Natural killer cell (primary cell): ENCODE results near the gene DPYD. TPM values are rescaled to one million over a fixed set of nuclear protein-coding genes. Genes with fewer than 3 reads are reported as not detected.

Experiments
- ATAC-seq, 3 donors: fragments of 150-1000 bp in 2 of 3; fragments of 200-7000 bp in 1 of 3; cut with Tn5 transposase; 1 replicate in 1 of 3; 2 replicates in 2 of 3; pipeline ENCODE4 v1.10.0; 2021; ENCODE audit warnings: mild to moderate bottlenecking in 2 of 3, moderate library complexity in 2 of 3
- DNase-seq, 2 donors: peaks; one replicate each; pipeline versions ENCODE4 v3.0.0 to v3.0.0-alpha.2; 2013 to 2021; ENCODE audit warnings: mixed read lengths in 1 of 2
- H3K27ac ChIP-seq: one replicate; pipeline ENCODE4 v1.5.1; 2013; ENCODE audit warnings: mild to moderate bottlenecking, low read length
- H3K27me3 ChIP-seq: one replicate; pipeline ENCODE4 v1.6.1; 2013; ENCODE audit warnings: low read length; ENCODE audit not compliant: control insufficient read depth, insufficient read depth
- H3K36me3 ChIP-seq: one replicate; pipeline ENCODE4 v1.6.1; 2013; ENCODE audit warnings: low read length; ENCODE audit not compliant: control insufficient read depth, insufficient read depth
- H3K4me1 ChIP-seq: one replicate; pipeline ENCODE4 v1.6.1; 2013; ENCODE audit warnings: low read length; ENCODE audit not compliant: control insufficient read depth, insufficient read depth
- H3K4me3 ChIP-seq: one replicate; pipeline ENCODE4 v1.5.1; 2013; ENCODE audit warnings: low read length
- H3K9me3 ChIP-seq: one replicate; pipeline ENCODE4 v1.6.1; 2013; ENCODE audit warnings: low read length; ENCODE audit not compliant: control insufficient read depth, insufficient read depth
- H3K27ac Mint-ChIP-seq, 2 donors: one replicate each; pipeline ENCODE4 v1.8.0; 2022; ENCODE audit warnings: mild to moderate bottlenecking in 2 of 2, mixed read lengths in 2 of 2, moderate library complexity in 1 of 2
- H3K27me3 Mint-ChIP-seq, 2 donors: one replicate each; pipeline ENCODE4 v1.8.0; 2022; ENCODE audit warnings: low read depth in 2 of 2, mixed read lengths in 2 of 2
- H3K36me3 Mint-ChIP-seq: one replicate; pipeline ENCODE4 v1.8.0; 2022; ENCODE audit warnings: mixed read lengths
- H3K4me1 Mint-ChIP-seq, 2 donors: one replicate each; pipeline ENCODE4 v1.8.0; 2022; ENCODE audit warnings: mixed read lengths in 2 of 2
- H3K4me3 Mint-ChIP-seq: one replicate; pipeline ENCODE4 v1.8.0; 2022; ENCODE audit warnings: mild to moderate bottlenecking, moderate library complexity, mixed read lengths
- H3K9me3 Mint-ChIP-seq, 2 donors: one replicate each; pipeline ENCODE4 v1.8.0; 2022; ENCODE audit warnings: mixed read lengths in 2 of 2
- WGBS: methylation state at CpG from one replicate; pipeline ENCODE4 v1.1.7; 2013; ENCODE audit warnings: missing lambda C conversion rate; ENCODE audit not compliant: insufficient coverage; 5-methylcytosine and 5-hydroxymethylcytosine counted together
- intact Hi-C: fragments of 100-400 bp; cut with micrococcal nuclease; formaldehyde crosslinking; loops from one replicate; pipeline ENCODE4 v1.14.2; 2022
- total RNA-seq, 4 donors: library from RNA; stranded (reverse); fragments of 120-200 nt in 1 of 4; gene quantifications; one replicate each; pipeline versions ENCODE4 v1.2.3 to v1.2.4, GENCODE V29; 2013 to 2022
- TF ChIP-seq, protein P1 (sequence below): fragments of 200-600 bp; IDR thresholded peaks from one replicate; pipeline ENCODE4 v1.8.0; 2022; ENCODE audit warnings: antibody characterized with exemption

The DPYD gene
- total RNA-seq, 3 donors from 2014 or later (not counting 1 experiment from before 2014, with no cell fraction given) = 56.6 to 66.7 (median 56.9) TPM

DNA sequence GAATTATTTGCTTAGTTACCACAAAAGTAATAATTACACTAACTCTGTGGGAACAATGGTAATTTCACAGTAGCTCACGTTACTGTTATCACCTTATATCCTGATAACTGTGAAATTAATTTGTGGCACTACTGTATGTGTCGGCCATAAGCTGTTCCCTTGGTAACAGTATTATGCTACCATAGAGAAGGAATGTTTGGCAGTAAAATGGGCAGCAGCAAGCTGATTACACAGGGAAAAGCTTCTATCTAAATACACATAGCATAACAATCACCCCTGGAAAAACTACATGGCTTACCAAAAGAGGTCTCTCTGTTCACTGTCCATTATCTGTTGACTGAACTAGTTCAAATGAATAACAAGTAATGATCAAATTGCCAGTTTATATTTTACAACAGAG lies 124.1 kb downstream of the DPYD start:
- DNase-seq = no peak
- Histone ChIP-seq H3K9me3 (no peaks in the 10 kb centered on the region), H3K4me3 (no peak overlapping the region), H3K27me3 (no peaks in the 10 kb centered on the region), H3K27ac (no peak overlapping the region), H3K4me1 (no peaks in the 10 kb centered on the region), H3K36me3 (no peaks in the 10 kb centered on the region)
- Mint-ChIP-seq H3K4me1 (peaks cover 14 to 26% of the 10 kb centered on the region in 2 donors), H3K27me3 (no peaks in the 10 kb centered on the region), H3K27ac (peak overlapping the region in 1 of 2 donors; percentile 36), H3K4me3 (no peak overlapping the region), H3K36me3 (no peaks in the 10 kb centered on the region), H3K9me3 (no peaks in the 10 kb centered on the region)
- intact Hi-C loops = no loop called here
- WGBS = 100% methylated on average over 1 of the region's 2 CpGs
- TF ChIP-seq, protein P1, sequence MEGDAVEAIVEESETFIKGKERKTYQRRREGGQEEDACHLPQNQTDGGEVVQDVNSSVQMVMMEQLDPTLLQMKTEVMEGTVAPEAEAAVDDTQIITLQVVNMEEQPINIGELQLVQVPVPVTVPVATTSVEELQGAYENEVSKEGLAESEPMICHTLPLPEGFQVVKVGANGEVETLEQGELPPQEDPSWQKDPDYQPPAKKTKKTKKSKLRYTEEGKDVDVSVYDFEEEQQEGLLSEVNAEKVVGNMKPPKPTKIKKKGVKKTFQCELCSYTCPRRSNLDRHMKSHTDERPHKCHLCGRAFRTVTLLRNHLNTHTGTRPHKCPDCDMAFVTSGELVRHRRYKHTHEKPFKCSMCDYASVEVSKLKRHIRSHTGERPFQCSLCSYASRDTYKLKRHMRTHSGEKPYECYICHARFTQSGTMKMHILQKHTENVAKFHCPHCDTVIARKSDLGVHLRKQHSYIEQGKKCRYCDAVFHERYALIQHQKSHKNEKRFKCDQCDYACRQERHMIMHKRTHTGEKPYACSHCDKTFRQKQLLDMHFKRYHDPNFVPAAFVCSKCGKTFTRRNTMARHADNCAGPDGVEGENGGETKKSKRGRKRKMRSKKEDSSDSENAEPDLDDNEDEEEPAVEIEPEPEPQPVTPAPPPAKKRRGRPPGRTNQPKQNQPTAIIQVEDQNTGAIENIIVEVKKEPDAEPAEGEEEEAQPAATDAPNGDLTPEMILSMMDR = no peak
- no peak for ATAC-seq

DNA sequence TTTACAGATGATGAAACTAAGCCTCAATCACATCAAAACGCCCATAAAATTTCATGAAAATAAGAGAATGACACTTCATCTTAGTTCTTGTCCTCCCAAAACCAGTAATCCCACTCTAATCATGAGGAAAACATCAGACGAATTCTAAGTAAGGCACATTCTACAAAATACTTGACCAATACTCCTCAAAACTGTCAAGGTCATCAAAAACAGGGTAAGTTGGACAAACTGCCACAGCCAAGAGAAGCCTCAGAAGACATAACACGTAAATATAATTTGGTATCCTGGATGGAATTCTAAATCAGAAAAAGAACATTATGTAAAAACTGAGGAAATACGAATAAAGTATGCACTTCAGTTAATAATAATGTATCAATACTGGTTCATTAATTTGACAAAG lies 128.2 kb downstream of the DPYD start:
- H3K36me3 Mint-ChIP-seq = no peaks in the 10 kb centered on the region
- intact Hi-C loops = no loop called here
- H3K27ac Mint-ChIP-seq = no peak overlapping the region
- H3K4me1 Mint-ChIP-seq = peaks cover 45 to 60% of the 10 kb centered on the region in 2 donors
- no peak overlapping the region for H3K4me3 Mint-ChIP-seq
- no peaks in the 10 kb centered on the region for H3K36me3 ChIP-seq
- TF ChIP-seq, protein P1 = no peak
- no peak for DNase-seq
- no peak overlapping the region for H3K27ac ChIP-seq
- no peak for ATAC-seq
- no peaks in the 10 kb centered on the region for H3K27me3 Mint-ChIP-seq
- H3K4me1 ChIP-seq = no peaks in the 10 kb centered on the region
- H3K9me3 ChIP-seq = no peaks in the 10 kb centered on the region
- H3K27me3 ChIP-seq = no peaks in the 10 kb centered on the region
- H3K9me3 Mint-ChIP-seq = no peaks in the 10 kb centered on the region
- H3K4me3 ChIP-seq = no peak overlapping the region
- 95% methylated on average over 3 of the region's 4 CpGs for WGBS

DNA sequence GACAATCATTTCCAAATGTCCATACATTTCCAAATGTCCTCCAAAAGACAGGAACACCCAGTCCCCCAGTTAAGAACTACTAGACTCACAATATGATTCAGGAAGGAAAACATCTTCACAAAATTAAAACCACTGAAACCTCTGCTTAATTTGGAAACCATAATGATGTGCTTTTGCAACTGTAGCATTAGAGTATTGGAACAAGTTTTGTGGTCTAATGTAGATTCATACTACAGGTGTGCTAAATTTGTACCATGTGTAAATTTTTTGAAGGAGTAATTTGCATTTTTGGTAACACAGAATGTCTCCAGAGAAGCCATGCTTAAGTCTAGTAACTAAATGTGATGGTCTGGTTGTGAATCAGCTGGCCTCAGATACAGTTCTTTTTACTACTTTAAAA lies 129.6 kb downstream of the DPYD start:
- Histone ChIP-seq H3K36me3 (no peaks in the 10 kb centered on the region), H3K4me1 (no peaks in the 10 kb centered on the region), H3K27me3 (no peaks in the 10 kb centered on the region), H3K4me3 (no peak overlapping the region), H3K9me3 (no peaks in the 10 kb centered on the region), H3K27ac (no peak overlapping the region)
- H3K9me3 Mint-ChIP-seq = no peaks in the 10 kb centered on the region
- H3K4me1 Mint-ChIP-seq = peaks cover 37 to 57% of the 10 kb centered on the region in 2 donors
- ATAC-seq (no peak), DNase-seq (no peak)
- intact Hi-C loops = no loop called here
- H3K27me3 Mint-ChIP-seq = no peaks in the 10 kb centered on the region
- TF ChIP-seq, protein P1 = no peak
- peak overlapping the region; percentile 17 to 49 for H3K27ac Mint-ChIP-seq
- no peaks in the 10 kb centered on the region for H3K36me3 Mint-ChIP-seq
- no peak overlapping the region for H3K4me3 Mint-ChIP-seq

DNA sequence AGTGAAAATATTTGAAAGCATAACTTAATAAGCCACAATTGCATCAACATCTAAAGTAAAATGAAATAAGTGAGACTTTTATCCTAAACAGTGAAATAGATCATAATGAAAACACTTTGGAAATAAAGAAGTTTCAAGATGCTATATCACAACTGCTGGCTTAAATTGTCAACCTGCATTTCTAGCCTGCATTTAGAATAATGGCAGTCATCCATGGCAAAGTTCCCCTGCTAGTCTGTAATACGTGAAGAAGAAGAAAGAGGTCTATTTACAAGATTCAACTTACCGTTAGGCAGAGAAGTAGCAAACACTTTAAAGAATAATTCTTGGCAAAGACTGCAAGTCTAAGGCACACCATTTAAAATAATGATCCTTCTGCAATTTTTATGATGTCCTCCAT lies 133.6 kb downstream of the DPYD start:
- Histone ChIP-seq H3K27ac (no peak overlapping the region), H3K9me3 (no peaks in the 10 kb centered on the region), H3K27me3 (no peaks in the 10 kb centered on the region), H3K4me1 (no peaks in the 10 kb centered on the region), H3K4me3 (no peak overlapping the region), H3K36me3 (no peaks in the 10 kb centered on the region)
- Mint-ChIP-seq H3K36me3 (no peaks in the 10 kb centered on the region), H3K9me3 (no peaks in the 10 kb centered on the region), H3K4me1 (peaks cover 38 to 47% of the 10 kb centered on the region in 2 donors), H3K4me3 (no peak overlapping the region), H3K27me3 (no peaks in the 10 kb centered on the region), H3K27ac (no peak overlapping the region)
- DNase-seq (no peak), ATAC-seq (no peak)
- intact Hi-C loops = no loop called here
- TF ChIP-seq, protein P1 = no peak
- WGBS = 82% methylated on average over 2 of the region's 2 CpGs
